Tibial nerve (tissue), 4 donors: ENCODE measurements around the gene RASAL2.

Experiments used
- EP300 ChIP-seq, 2 donors: sonication (generic); formaldehyde crosslinking; IDR thresholded peaks; one replicate each; pipeline ENCODE4 v1.6.1; 2017; ENCODE audit warnings: antibody characterized with exemption in 2 of 2, mild to moderate bottlenecking in 1 of 2
- POLR2A ChIP-seq, 2 donors: fragments of 450-650 bp; IDR thresholded peaks; one replicate each; pipeline ENCODE4 v1.6.1; 2017; ENCODE audit warnings: antibody characterized with exemption in 2 of 2, mild to moderate bottlenecking in 2 of 2, moderate library complexity in 2 of 2
- TF ChIP-seq, protein P1 (sequence below), 5 experiments: fragments of 200-600 bp in 3 of 5; fragments of 450-650 bp in 2 of 5; sonication (generic) in 3 of 5; IDR thresholded peaks; one replicate each; pipeline ENCODE4 v1.5.1; 2016 to 2019; ENCODE audit warnings: antibody characterized with exemption in 5 of 5, mild to moderate bottlenecking in 3 of 5, moderate library complexity in 2 of 5

DNA sequence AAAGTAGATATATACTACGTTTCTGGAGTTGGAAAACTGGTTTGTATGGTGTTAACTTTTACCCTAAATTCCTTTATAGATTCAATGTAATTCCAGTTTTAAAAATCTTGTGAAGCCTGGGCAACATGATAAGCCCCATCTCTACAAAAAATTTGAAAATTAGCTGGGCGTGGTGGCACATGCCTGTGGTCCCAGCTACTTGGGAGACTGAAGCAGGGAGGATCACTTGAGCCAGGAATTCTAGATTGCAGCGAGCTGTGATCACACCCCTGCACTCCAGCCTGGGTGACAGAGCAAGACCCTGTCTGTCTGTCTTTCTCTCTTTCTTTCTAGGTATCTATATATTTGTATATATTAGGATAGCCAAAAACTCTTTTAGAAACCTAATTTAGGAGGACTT, 260.9 kb downstream of the RASAL2 start:
- TF ChIP-seq, protein P1, sequence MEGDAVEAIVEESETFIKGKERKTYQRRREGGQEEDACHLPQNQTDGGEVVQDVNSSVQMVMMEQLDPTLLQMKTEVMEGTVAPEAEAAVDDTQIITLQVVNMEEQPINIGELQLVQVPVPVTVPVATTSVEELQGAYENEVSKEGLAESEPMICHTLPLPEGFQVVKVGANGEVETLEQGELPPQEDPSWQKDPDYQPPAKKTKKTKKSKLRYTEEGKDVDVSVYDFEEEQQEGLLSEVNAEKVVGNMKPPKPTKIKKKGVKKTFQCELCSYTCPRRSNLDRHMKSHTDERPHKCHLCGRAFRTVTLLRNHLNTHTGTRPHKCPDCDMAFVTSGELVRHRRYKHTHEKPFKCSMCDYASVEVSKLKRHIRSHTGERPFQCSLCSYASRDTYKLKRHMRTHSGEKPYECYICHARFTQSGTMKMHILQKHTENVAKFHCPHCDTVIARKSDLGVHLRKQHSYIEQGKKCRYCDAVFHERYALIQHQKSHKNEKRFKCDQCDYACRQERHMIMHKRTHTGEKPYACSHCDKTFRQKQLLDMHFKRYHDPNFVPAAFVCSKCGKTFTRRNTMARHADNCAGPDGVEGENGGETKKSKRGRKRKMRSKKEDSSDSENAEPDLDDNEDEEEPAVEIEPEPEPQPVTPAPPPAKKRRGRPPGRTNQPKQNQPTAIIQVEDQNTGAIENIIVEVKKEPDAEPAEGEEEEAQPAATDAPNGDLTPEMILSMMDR (IDR thresholded peaks at IDR 0.05), result no peak
- TF ChIP-seq POLR2A (IDR thresholded peaks at IDR 0.05), result no peak
- TF ChIP-seq EP300 (IDR thresholded peaks at IDR 0.05), result no peak
